Smooth muscle cell (in vitro differentiated cells): ENCODE measurements around the gene CPED1. TPM values are rescaled to one million over a fixed set of nuclear protein-coding genes. Genes with fewer than 3 reads are reported as not detected.

Source experiments
- DNase-seq: peaks from one replicate; lab custom pipeline; 2025; ENCODE audit not compliant: unreplicated experiment; lab: John Stamatoyannopoulos, UW
- H2AFZ ChIP-seq: fragments of 200-600 bp; sonication (generic); 2 replicates; pipeline ENCODE4 v1.6.0; 2016; ENCODE audit warnings: antibody characterized with exemption, low read depth, mild to moderate bottlenecking
- H3F3A ChIP-seq: fragments of 200-600 bp; sonication (generic); 2 replicates; pipeline ENCODE4 v1.6.0; 2017; ENCODE audit warnings: antibody characterized with exemption, low read depth
- H3K27ac ChIP-seq: fragments of 200-600 bp; sonication (generic); 2 replicates; pipeline ENCODE4 v1.5.1; 2016; ENCODE audit warnings: low read depth, mild to moderate bottlenecking
- H3K27me3 ChIP-seq: fragments of 200-600 bp; sonication (generic); 2 replicates; pipeline ENCODE4 v1.6.1; 2016; ENCODE audit warnings: low read depth, mild to moderate bottlenecking
- H3K36me3 ChIP-seq: fragments of 200-600 bp; sonication (generic); 2 replicates; pipeline ENCODE4 v1.5.1; 2016; ENCODE audit warnings: low read depth
- H3K4me1 ChIP-seq: fragments of 200-600 bp; sonication (generic); 2 replicates; pipeline ENCODE4 v1.5.1; 2016; ENCODE audit warnings: low read depth
- H3K4me2 ChIP-seq: fragments of 200-600 bp; sonication (generic); 2 replicates; pipeline ENCODE4 v1.6.0; 2016; ENCODE audit warnings: mild to moderate bottlenecking
- H3K4me3 ChIP-seq: fragments of 200-600 bp; sonication (generic); 2 replicates; pipeline ENCODE4 v1.5.1; 2016; ENCODE audit warnings: mild to moderate bottlenecking
- H3K79me2 ChIP-seq: fragments of 200-600 bp; sonication (generic); 2 replicates; pipeline ENCODE4 v1.6.0; 2016; ENCODE audit warnings: low read depth, mild to moderate bottlenecking
- H3K9ac ChIP-seq: fragments of 200-600 bp; sonication (generic); 2 replicates; pipeline ENCODE4 v1.6.0; 2016; ENCODE audit warnings: low read depth
- H3K9me3 ChIP-seq: fragments of 200-600 bp; sonication (generic); replicated peaks from 2 replicates; pipeline ENCODE4 v1.5.1; 2016; ENCODE audit warnings: low read depth
- H4K20me1 ChIP-seq: fragments of 200-600 bp; sonication (generic); 2 replicates; pipeline ENCODE4 v1.6.0; 2016; ENCODE audit warnings: low read depth
- WGBS: methylation state at CpG from one replicate; pipeline ENCODE4 v1.1.7; 2016; ENCODE audit warnings: low lambda C conversion rate; 5-methylcytosine and 5-hydroxymethylcytosine counted together
- polyA plus RNA-seq: library from polyadenylated mRNA; unstranded; fragments of >200 nt; fragmentation: Nextera tagmentation; extraction: Ambion mirVana; gene quantifications from 2 replicates; pipeline ENCODE4 v1.2.1, GENCODE V29; 2016
- total RNA-seq: library from RNA; depleted of rRNA; stranded (reverse); fragments of >200 nt; gene quantifications from 2 replicates; pipeline ENCODE4 v1.2.3, GENCODE V29; 2014
- TF ChIP-seq, protein P1 (sequence below): fragments of 200-600 bp; sonication (generic); IDR thresholded peaks from 2 replicates; pipeline ENCODE4 v1.5.1; 2017; ENCODE audit warnings: borderline replicate concordance, mild to moderate bottlenecking, antibody characterized with exemption; ENCODE audit not compliant: insufficient read depth, poor library complexity, severe bottlenecking

Gene CPED1
- total and polyA plus RNA-seq, 2 experiments from 2014 or later, result 9.5 to 12.9 TPM

GRCh38 chr7:121084748-121085336 lies 96.3 kb downstream of the CPED1 start:
- H2AFZ ChIP-seq, result no peak overlapping the region
- no peak overlapping the region for H3K4me3 ChIP-seq
- no peaks in the 10 kb centered on the region for H3K79me2 ChIP-seq
- DNase-seq, result no peak
- H3K27me3 ChIP-seq, result no peaks in the 10 kb centered on the region
- H3F3A ChIP-seq, result peaks cover 5% of the 10 kb centered on the region
- H3K36me3 ChIP-seq, result no peaks in the 10 kb centered on the region
- peaks cover 7% of the 10 kb centered on the region for H3K4me1 ChIP-seq
- no peaks in the 10 kb centered on the region for H3K9me3 ChIP-seq
- H4K20me1 ChIP-seq, result no peaks in the 10 kb centered on the region
- TF ChIP-seq, protein P1, sequence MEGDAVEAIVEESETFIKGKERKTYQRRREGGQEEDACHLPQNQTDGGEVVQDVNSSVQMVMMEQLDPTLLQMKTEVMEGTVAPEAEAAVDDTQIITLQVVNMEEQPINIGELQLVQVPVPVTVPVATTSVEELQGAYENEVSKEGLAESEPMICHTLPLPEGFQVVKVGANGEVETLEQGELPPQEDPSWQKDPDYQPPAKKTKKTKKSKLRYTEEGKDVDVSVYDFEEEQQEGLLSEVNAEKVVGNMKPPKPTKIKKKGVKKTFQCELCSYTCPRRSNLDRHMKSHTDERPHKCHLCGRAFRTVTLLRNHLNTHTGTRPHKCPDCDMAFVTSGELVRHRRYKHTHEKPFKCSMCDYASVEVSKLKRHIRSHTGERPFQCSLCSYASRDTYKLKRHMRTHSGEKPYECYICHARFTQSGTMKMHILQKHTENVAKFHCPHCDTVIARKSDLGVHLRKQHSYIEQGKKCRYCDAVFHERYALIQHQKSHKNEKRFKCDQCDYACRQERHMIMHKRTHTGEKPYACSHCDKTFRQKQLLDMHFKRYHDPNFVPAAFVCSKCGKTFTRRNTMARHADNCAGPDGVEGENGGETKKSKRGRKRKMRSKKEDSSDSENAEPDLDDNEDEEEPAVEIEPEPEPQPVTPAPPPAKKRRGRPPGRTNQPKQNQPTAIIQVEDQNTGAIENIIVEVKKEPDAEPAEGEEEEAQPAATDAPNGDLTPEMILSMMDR, result no peak
- 53% methylated on average over 5 of the region's 5 CpGs for WGBS
- no peak overlapping the region for H3K9ac ChIP-seq
- peak overlapping the region; percentile 57 for H3K4me2 ChIP-seq
- peak overlapping the region; percentile 50 for H3K27ac ChIP-seq

GRCh38 chr7:121085922-121086321 lies 97.4 kb downstream of the CPED1 start:
- H3K9ac ChIP-seq, result no peak overlapping the region
- H3K27ac ChIP-seq, result no peak overlapping the region
- 67% methylated on average over 3 of the region's 3 CpGs for WGBS
- no peak overlapping the region for H3K4me3 ChIP-seq
- peak overlapping the region; percentile 9 for H3K4me2 ChIP-seq
- no peaks in the 10 kb centered on the region for H4K20me1 ChIP-seq
- H2AFZ ChIP-seq, result peak overlapping the region; percentile 8
- H3F3A ChIP-seq, result peaks cover 5% of the 10 kb centered on the region
- no peak for DNase-seq
- H3K36me3 ChIP-seq, result no peaks in the 10 kb centered on the region
- TF ChIP-seq, protein P1, result no peak
- no peaks in the 10 kb centered on the region for H3K9me3 ChIP-seq
- H3K79me2 ChIP-seq, result no peaks in the 10 kb centered on the region
- H3K4me1 ChIP-seq, result peaks cover 7% of the 10 kb centered on the region
- no peaks in the 10 kb centered on the region for H3K27me3 ChIP-seq

- Histone ChIP-seq H3F3A (peaks cover 5% of the 10 kb centered on the region), H3K9me3 (no peaks in the 10 kb centered on the region), H3K4me3 (no peak overlapping the region), H3K79me2 (no peaks in the 10 kb centered on the region), H3K36me3 (no peaks in the 10 kb centered on the region), H3K4me1 (peaks cover 6% of the 10 kb centered on the region), H3K27me3 (no peaks in the 10 kb centered on the region), H4K20me1 (no peaks in the 10 kb centered on the region), H2AFZ (no peak overlapping the region), H3K27ac (no peak overlapping the region), H3K4me2 (no peak overlapping the region), H3K9ac (no peak overlapping the region)
- DNase-seq, result no peak
- TF ChIP-seq, protein P1, result no peak
These were observed 100.4 kb downstream of the CPED1 start for GRCh38 chr7:121088870-121089269.

GRCh38 chr7:121094829-121095228 lies 106.3 kb downstream of the CPED1 start:
- TF ChIP-seq, protein P1, result no peak
- H2AFZ ChIP-seq, result no peak overlapping the region

More at GRCh38 chr7:121094829-121095228, 106.3 kb downstream of the CPED1 start:
- H3F3A ChIP-seq, result no peaks in the 10 kb centered on the region
- H3K9me3 ChIP-seq, result no peaks in the 10 kb centered on the region
- no peak overlapping the region for H3K4me2 ChIP-seq
- H3K9ac ChIP-seq, result no peak overlapping the region
- no peak for DNase-seq
- no peaks in the 10 kb centered on the region for H3K79me2 ChIP-seq
- no peaks in the 10 kb centered on the region for H3K4me1 ChIP-seq
- H3K36me3 ChIP-seq, result no peaks in the 10 kb centered on the region
- WGBS, result 69% methylated on average over 2 of the region's 2 CpGs
- H4K20me1 ChIP-seq, result no peaks in the 10 kb centered on the region
- H3K4me3 ChIP-seq, result no peak overlapping the region
- H3K27ac ChIP-seq, result no peak overlapping the region
- H3K27me3 ChIP-seq, result no peaks in the 10 kb centered on the region
